GM18519 (cell line): ENCODE results near the gene TTBK1.

Experiments
- ATAC-seq: cut with Tn5 transposase; IDR thresholded peaks from one replicate; pipeline ENCODE4 v1.9.1; 2021; ENCODE audit warnings: mild to moderate bottlenecking, moderate library complexity; ENCODE audit not compliant: unreplicated experiment, low FRiP score

TTBK1 gene

GRCh38 chr6:43242908-43243663, at the start of gene TTBK1:
Gene TTBK1, plus strand, starts transcription at chr6:43243481. Its CDS starts 3,180 bp downstream, at chr6:43246661.
- no peak for ATAC-seq

GRCh38 chr6:43193929-43194328, 49.4 kb upstream of the TTBK1 start:
- no peak for ATAC-seq

- no peak for ATAC-seq
Observed at GRCh38 chr6:43196337-43196736, 46.9 kb upstream of the TTBK1 start.

- no peak for ATAC-seq
Observed at GRCh38 chr6:43199912-43200311, 43.4 kb upstream of the TTBK1 start.

GRCh38 chr6:43200541-43200940, 42.7 kb upstream of the TTBK1 start:
- no peak for ATAC-seq

- no peak for ATAC-seq
Observed at GRCh38 chr6:43202451-43202850, 40.8 kb upstream of the TTBK1 start.

GRCh38 chr6:43203029-43203717, 40.1 kb upstream of the TTBK1 start:
- ATAC-seq = no peak

GRCh38 chr6:43203718-43204095, 39.6 kb upstream of the TTBK1 start:
- ATAC-seq = no peak

GRCh38 chr6:43204271-43205105, 38.8 kb upstream of the TTBK1 start:
- no peak for ATAC-seq

GRCh38 chr6:43205849-43206248, 37.4 kb upstream of the TTBK1 start:
- ATAC-seq = no peak

GRCh38 chr6:43207286-43207685, 36.0 kb upstream of the TTBK1 start:
- no peak for ATAC-seq

- no peak for ATAC-seq
Observed at GRCh38 chr6:43211955-43212354, 31.3 kb upstream of the TTBK1 start.

- no peak for ATAC-seq
Observed at GRCh38 chr6:43213431-43213830, 29.9 kb upstream of the TTBK1 start.

- no peak for ATAC-seq
Observed at GRCh38 chr6:43215066-43215465, 28.2 kb upstream of the TTBK1 start.

- ATAC-seq = no peak
Observed at GRCh38 chr6:43216200-43216599, 27.1 kb upstream of the TTBK1 start.

- ATAC-seq = no peak
Observed at GRCh38 chr6:43217351-43217750, 25.9 kb upstream of the TTBK1 start.

GRCh38 chr6:43219119-43219518, 24.2 kb upstream of the TTBK1 start:
- no peak for ATAC-seq

- ATAC-seq = no peak
Observed at GRCh38 chr6:43219814-43220213, 23.5 kb upstream of the TTBK1 start.

GRCh38 chr6:43220439-43220951, 22.8 kb upstream of the TTBK1 start:
- ATAC-seq = no peak

GRCh38 chr6:43221046-43221972, 22.0 kb upstream of the TTBK1 start:
- no peak for ATAC-seq
